Memory B cell (primary cell): ENCODE data around the gene NIPAL4.

Experiments
- ATAC-seq: fragments of 150-1000 bp; cut with Tn5 transposase; 2 replicates; pipeline ENCODE4 v1.10.0; 2021; ENCODE audit warnings: low read depth, mild to moderate bottlenecking, moderate library complexity
- DNase-seq, 2 donors: peaks; one replicate each; pipeline ENCODE4 v3.0.0; 2022; ENCODE audit warnings: low spot score in 2 of 2
- H3K27ac Mint-ChIP-seq: one replicate; pipeline ENCODE4 v1.8.0; 2022; ENCODE audit warnings: mild to moderate bottlenecking, moderate library complexity, mixed read lengths
- H3K27me3 Mint-ChIP-seq: one replicate; pipeline ENCODE4 v1.8.0; 2022; ENCODE audit warnings: mixed read lengths
- H3K36me3 Mint-ChIP-seq: one replicate; pipeline ENCODE4 v1.8.0; 2022; ENCODE audit warnings: mild to moderate bottlenecking, mixed read lengths
- H3K4me1 Mint-ChIP-seq: one replicate; pipeline ENCODE4 v1.8.0; 2022; ENCODE audit warnings: mixed read lengths
- H3K4me3 Mint-ChIP-seq: one replicate; pipeline ENCODE4 v1.8.0; 2022; ENCODE audit warnings: mild to moderate bottlenecking, moderate library complexity, mixed read lengths
- H3K9me3 Mint-ChIP-seq: one replicate; pipeline ENCODE4 v1.8.0; 2022; ENCODE audit warnings: mixed read lengths

Gene NIPAL4

GRCh38 chr5:157506981-157507780 lies 47.2 kb downstream of the NIPAL4 start:
- Mint-ChIP-seq H3K27ac (peak overlapping the region; percentile 80), H3K9me3 (no peaks in the 10 kb centered on the region), H3K4me3 (no peak overlapping the region), H3K36me3 (peaks cover 61% of the 10 kb centered on the region), H3K4me1 (peaks cover 63% of the 10 kb centered on the region), H3K27me3 (no peaks in the 10 kb centered on the region)
- no peak for DNase-seq
- no peak for ATAC-seq

GRCh38 chr5:157509093-157509492 lies 49.1 kb downstream of the NIPAL4 start:
- H3K4me3 Mint-ChIP-seq: no peak overlapping the region
- no peaks in the 10 kb centered on the region for H3K27me3 Mint-ChIP-seq
- ATAC-seq (no peak), DNase-seq (no peak)
- peaks cover 72% of the 10 kb centered on the region for H3K36me3 Mint-ChIP-seq
- peak overlapping the region; percentile 66 for H3K27ac Mint-ChIP-seq
- no peaks in the 10 kb centered on the region for H3K9me3 Mint-ChIP-seq
- peaks cover 58% of the 10 kb centered on the region for H3K4me1 Mint-ChIP-seq

GRCh38 chr5:157509587-157509986 lies 49.6 kb downstream of the NIPAL4 start:
- Mint-ChIP-seq H3K9me3 (no peaks in the 10 kb centered on the region), H3K4me1 (peaks cover 57% of the 10 kb centered on the region), H3K4me3 (no peak overlapping the region), H3K27me3 (no peaks in the 10 kb centered on the region), H3K27ac (peak overlapping the region; percentile 66), H3K36me3 (peaks cover 69% of the 10 kb centered on the region)
- no peak for DNase-seq
- ATAC-seq: peak; percentile 23

- Mint-ChIP-seq H3K36me3 (peaks cover 69% of the 10 kb centered on the region), H3K4me3 (no peak overlapping the region), H3K4me1 (peaks cover 57% of the 10 kb centered on the region), H3K27me3 (no peaks in the 10 kb centered on the region), H3K27ac (peak overlapping the region; percentile 66), H3K9me3 (no peaks in the 10 kb centered on the region)
- DNase-seq (no peak), ATAC-seq (no peak)
Measured at GRCh38 chr5:157510682-157511081, 50.7 kb downstream of the NIPAL4 start.

- no peaks in the 10 kb centered on the region for H3K9me3 Mint-ChIP-seq
- DNase-seq (no peak), ATAC-seq (no peak)
- no peaks in the 10 kb centered on the region for H3K27me3 Mint-ChIP-seq
- peak overlapping the region; percentile 66 for H3K27ac Mint-ChIP-seq
- peaks cover 64% of the 10 kb centered on the region for H3K36me3 Mint-ChIP-seq
- peaks cover 49% of the 10 kb centered on the region for H3K4me1 Mint-ChIP-seq
- no peak overlapping the region for H3K4me3 Mint-ChIP-seq
Measured at GRCh38 chr5:157511651-157512644, 51.9 kb downstream of the NIPAL4 start.

- peaks cover 45% of the 10 kb centered on the region for H3K4me1 Mint-ChIP-seq
- peaks cover 68% of the 10 kb centered on the region for H3K36me3 Mint-ChIP-seq
- ATAC-seq (no peak), DNase-seq (no peak)
- H3K27me3 Mint-ChIP-seq: no peaks in the 10 kb centered on the region
- H3K27ac Mint-ChIP-seq: peak overlapping the region; percentile 67
- no peaks in the 10 kb centered on the region for H3K9me3 Mint-ChIP-seq
- H3K4me3 Mint-ChIP-seq: no peak overlapping the region
Measured at GRCh38 chr5:157513182-157513581, 53.2 kb downstream of the NIPAL4 start.

GRCh38 chr5:157514974-157515373 lies 55.0 kb downstream of the NIPAL4 start:
- ATAC-seq: no peak
- no peak for DNase-seq
- H3K4me1 Mint-ChIP-seq: peaks cover 33% of the 10 kb centered on the region
- H3K9me3 Mint-ChIP-seq: no peaks in the 10 kb centered on the region
- no peaks in the 10 kb centered on the region for H3K27me3 Mint-ChIP-seq
- peaks cover 57% of the 10 kb centered on the region for H3K36me3 Mint-ChIP-seq
- peak overlapping the region; percentile 82 for H3K27ac Mint-ChIP-seq
- H3K4me3 Mint-ChIP-seq: no peak overlapping the region

GRCh38 chr5:157516006-157516405 lies 56.0 kb downstream of the NIPAL4 start:
- H3K27me3 Mint-ChIP-seq: no peaks in the 10 kb centered on the region
- H3K4me1 Mint-ChIP-seq: peaks cover 34% of the 10 kb centered on the region
- H3K9me3 Mint-ChIP-seq: no peaks in the 10 kb centered on the region
- H3K36me3 Mint-ChIP-seq: peaks cover 54% of the 10 kb centered on the region
- no peak for ATAC-seq
- H3K4me3 Mint-ChIP-seq: no peak overlapping the region
- no peak for DNase-seq
- H3K27ac Mint-ChIP-seq: peak overlapping the region; percentile 45

- peaks cover 53% of the 10 kb centered on the region for H3K36me3 Mint-ChIP-seq
Measured at GRCh38 chr5:157516626-157517325, 56.8 kb downstream of the NIPAL4 start.

GRCh38 chr5:157518963-157519362 lies 59.0 kb downstream of the NIPAL4 start:
- Mint-ChIP-seq H3K4me3 (no peak overlapping the region), H3K9me3 (no peaks in the 10 kb centered on the region), H3K36me3 (peaks cover 37% of the 10 kb centered on the region), H3K27me3 (no peaks in the 10 kb centered on the region), H3K4me1 (peaks cover 38% of the 10 kb centered on the region), H3K27ac (peak overlapping the region; percentile 28)
- ATAC-seq (no peak), DNase-seq (no peak)

More at GRCh38 chr5:157516626-157517325, 56.8 kb downstream of the NIPAL4 start:
- ATAC-seq (no peak), DNase-seq (no peak)
- Mint-ChIP-seq H3K9me3 (no peaks in the 10 kb centered on the region), H3K27ac (peak overlapping the region; percentile 45), H3K4me1 (peaks cover 38% of the 10 kb centered on the region), H3K4me3 (no peak overlapping the region), H3K27me3 (no peaks in the 10 kb centered on the region)

- Mint-ChIP-seq H3K4me1 (peaks cover 39% of the 10 kb centered on the region), H3K9me3 (no peaks in the 10 kb centered on the region), H3K27ac (peak overlapping the region; percentile 86), H3K36me3 (peaks cover 34% of the 10 kb centered on the region), H3K4me3 (no peak overlapping the region), H3K27me3 (no peaks in the 10 kb centered on the region)
- no peak for DNase-seq
- ATAC-seq: peak; percentile 84
Measured at GRCh38 chr5:157519579-157520253, 59.7 kb downstream of the NIPAL4 start.

GRCh38 chr5:157520911-157521703 lies 61.1 kb downstream of the NIPAL4 start:
- no peak for ATAC-seq

GRCh38 chr5:157521704-157522029 lies 61.7 kb downstream of the NIPAL4 start:
- DNase-seq: no peak
- no peaks in the 10 kb centered on the region for H3K27me3 Mint-ChIP-seq
- H3K4me1 Mint-ChIP-seq: peaks cover 43% of the 10 kb centered on the region
- H3K27ac Mint-ChIP-seq: peak overlapping the region; percentile 86
- peak overlapping the region; percentile 32 for H3K4me3 Mint-ChIP-seq
- ATAC-seq: no peak
- peaks cover 30% of the 10 kb centered on the region for H3K36me3 Mint-ChIP-seq
- no peaks in the 10 kb centered on the region for H3K9me3 Mint-ChIP-seq

More at GRCh38 chr5:157520911-157521703, 61.1 kb downstream of the NIPAL4 start:
- Mint-ChIP-seq H3K9me3 (no peaks in the 10 kb centered on the region), H3K4me1 (peaks cover 45% of the 10 kb centered on the region), H3K36me3 (peaks cover 30% of the 10 kb centered on the region), H3K27ac (peak overlapping the region; percentile 86), H3K4me3 (peak overlapping the region; percentile 37), H3K27me3 (no peaks in the 10 kb centered on the region)
- no peak for DNase-seq
